Measurements from ENCODE around the gene CERT1.
"Not testable (repeated sequence)": the region's sequence is repeated elsewhere in the genome, so short reads cannot be mapped to it uniquely, and the experiment has no call there.

CERT1 gene

GRCh38 chr5:75536694-75537360, 25.4 kb upstream of the CERT1 start:
- ATAC-seq (replicated peaks; ENCODE audit: extremely low read depth, poor library complexity, severe bottlenecking) = no peak
- no peak for DNase-seq (ENCODE audit: low spot score in 2 of 2)
- H3K36me3 Mint-ChIP-seq (ENCODE audit: insufficient read depth) = peaks cover 7% of the 10 kb centered on the region
- no peak overlapping the region for H3K27ac Mint-ChIP-seq (ENCODE audit: low read depth)
- peaks cover 20% of the 10 kb centered on the region for H3K4me1 Mint-ChIP-seq
- no peaks in the 10 kb centered on the region for H3K27me3 Mint-ChIP-seq
- no peak overlapping the region for H3K4me3 Mint-ChIP-seq
- peaks cover 10% of the 10 kb centered on the region for H3K9me3 Mint-ChIP-seq

GRCh38 chr5:75536147-75536546, 24.7 kb upstream of the CERT1 start:
- peaks cover 10% of the 10 kb centered on the region for H3K9me3 Mint-ChIP-seq
- no peak for ATAC-seq (replicated peaks; ENCODE audit: extremely low read depth, poor library complexity, severe bottlenecking)
- no peaks in the 10 kb centered on the region for H3K27me3 Mint-ChIP-seq
- H3K27ac Mint-ChIP-seq (ENCODE audit: low read depth) = no peak overlapping the region
- H3K36me3 Mint-ChIP-seq (ENCODE audit: insufficient read depth) = peaks cover 7% of the 10 kb centered on the region
- no peak overlapping the region for H3K4me3 Mint-ChIP-seq
- DNase-seq (ENCODE audit: low spot score in 2 of 2) = no peak
- H3K4me1 Mint-ChIP-seq = peaks cover 20% of the 10 kb centered on the region

GRCh38 chr5:75534734-75535133, 23.3 kb upstream of the CERT1 start:
- Mint-ChIP-seq H3K36me3 (ENCODE audit: insufficient read depth) (peaks cover 5% of the 10 kb centered on the region), H3K27me3 (no peaks in the 10 kb centered on the region), H3K4me3 (no peak overlapping the region), H3K9me3 (peaks cover 10% of the 10 kb centered on the region), H3K4me1 (peaks cover 20% of the 10 kb centered on the region), H3K27ac (ENCODE audit: low read depth) (no peak overlapping the region)
- no peak for DNase-seq (ENCODE audit: low spot score in 2 of 2)
- ATAC-seq (replicated peaks; ENCODE audit: extremely low read depth, poor library complexity, severe bottlenecking) = no peak

GRCh38 chr5:75533716-75534115, 22.3 kb upstream of the CERT1 start:
- Mint-ChIP-seq H3K9me3 (peaks cover 10% of the 10 kb centered on the region), H3K4me1 (peaks cover 25% of the 10 kb centered on the region)
- not testable (repeated sequence) for H3K4me3 Mint-ChIP-seq; H3K27ac Mint-ChIP-seq (ENCODE audit: low read depth); DNase-seq (ENCODE audit: low spot score in 2 of 2); H3K27me3 Mint-ChIP-seq; H3K36me3 Mint-ChIP-seq (ENCODE audit: insufficient read depth); ATAC-seq (replicated peaks; ENCODE audit: extremely low read depth, poor library complexity, severe bottlenecking)

GRCh38 chr5:75532190-75532589, 20.8 kb upstream of the CERT1 start:
- H3K4me1 Mint-ChIP-seq = peaks cover 25% of the 10 kb centered on the region
- H3K36me3 Mint-ChIP-seq (ENCODE audit: insufficient read depth) = peaks cover 3% of the 10 kb centered on the region

GRCh38 chr5:75529185-75529584, 17.8 kb upstream of the CERT1 start:
- Mint-ChIP-seq H3K4me1 (peaks cover 11% of the 10 kb centered on the region), H3K27me3 (no peaks in the 10 kb centered on the region), H3K4me3 (no peak overlapping the region), H3K36me3 (ENCODE audit: insufficient read depth) (peaks cover 3% of the 10 kb centered on the region), H3K27ac (ENCODE audit: low read depth) (no peak overlapping the region), H3K9me3 (no peaks in the 10 kb centered on the region)
- ATAC-seq (replicated peaks; ENCODE audit: extremely low read depth, poor library complexity, severe bottlenecking) (no peak), DNase-seq (ENCODE audit: low spot score in 2 of 2) (no peak)

More at GRCh38 chr5:75532190-75532589, 20.8 kb upstream of the CERT1 start:
- H3K27ac Mint-ChIP-seq (ENCODE audit: low read depth) = no peak overlapping the region
- ATAC-seq (replicated peaks; ENCODE audit: extremely low read depth, poor library complexity, severe bottlenecking) = no peak
- H3K27me3 Mint-ChIP-seq = no peaks in the 10 kb centered on the region
- no peak overlapping the region for H3K4me3 Mint-ChIP-seq
- no peak for DNase-seq (ENCODE audit: low spot score in 2 of 2)
- peaks cover 10% of the 10 kb centered on the region for H3K9me3 Mint-ChIP-seq

- ATAC-seq (replicated peaks; ENCODE audit: extremely low read depth, poor library complexity, severe bottlenecking) (no peak), DNase-seq (ENCODE audit: low spot score in 2 of 2) (no peak)
- Mint-ChIP-seq H3K27me3 (no peaks in the 10 kb centered on the region), H3K4me3 (no peak overlapping the region), H3K36me3 (ENCODE audit: insufficient read depth) (peaks cover 1% of the 10 kb centered on the region), H3K4me1 (peaks cover 19% of the 10 kb centered on the region), H3K27ac (ENCODE audit: low read depth) (no peak overlapping the region), H3K9me3 (peaks cover 4% of the 10 kb centered on the region)
Observed at GRCh38 chr5:75526070-75526469, 14.6 kb upstream of the CERT1 start.

GRCh38 chr5:75525344-75525743, 13.9 kb upstream of the CERT1 start:
- H3K4me1 Mint-ChIP-seq = peaks cover 19% of the 10 kb centered on the region
- DNase-seq (ENCODE audit: low spot score in 2 of 2) = no peak
- no peak for ATAC-seq (replicated peaks; ENCODE audit: extremely low read depth, poor library complexity, severe bottlenecking)
- no peak overlapping the region for H3K4me3 Mint-ChIP-seq
- peaks cover 1% of the 10 kb centered on the region for H3K36me3 Mint-ChIP-seq (ENCODE audit: insufficient read depth)
- H3K27me3 Mint-ChIP-seq = no peaks in the 10 kb centered on the region
- peak overlapping the region; percentile 3 for H3K27ac Mint-ChIP-seq (ENCODE audit: low read depth)
- H3K9me3 Mint-ChIP-seq = peaks cover 7% of the 10 kb centered on the region

- Mint-ChIP-seq H3K36me3 (ENCODE audit: insufficient read depth) (peaks cover 1% of the 10 kb centered on the region), H3K27me3 (no peaks in the 10 kb centered on the region), H3K4me1 (peaks cover 24% of the 10 kb centered on the region), H3K9me3 (peaks cover 7% of the 10 kb centered on the region), H3K4me3 (no peak overlapping the region), H3K27ac (ENCODE audit: low read depth) (no peak overlapping the region)
- ATAC-seq (replicated peaks; ENCODE audit: extremely low read depth, poor library complexity, severe bottlenecking) = no peak
- no peak for DNase-seq (ENCODE audit: low spot score in 2 of 2)
Observed at GRCh38 chr5:75524591-75524990, 13.2 kb upstream of the CERT1 start.

GRCh38 chr5:75524071-75524470, 12.6 kb upstream of the CERT1 start:
- DNase-seq (ENCODE audit: low spot score in 2 of 2) = no peak
- no peak overlapping the region for H3K4me3 Mint-ChIP-seq

GRCh38 chr5:75523275-75523674, 11.8 kb upstream of the CERT1 start:
- Mint-ChIP-seq H3K36me3 (ENCODE audit: insufficient read depth) (peaks cover 1% of the 10 kb centered on the region), H3K9me3 (peaks cover 7% of the 10 kb centered on the region), H3K4me1 (peaks cover 32% of the 10 kb centered on the region), H3K4me3 (no peak overlapping the region), H3K27me3 (no peaks in the 10 kb centered on the region), H3K27ac (ENCODE audit: low read depth) (no peak overlapping the region)
- no peak for ATAC-seq (replicated peaks; ENCODE audit: extremely low read depth, poor library complexity, severe bottlenecking)
- DNase-seq (ENCODE audit: low spot score in 2 of 2) = no peak

More at GRCh38 chr5:75524071-75524470, 12.6 kb upstream of the CERT1 start:
- Mint-ChIP-seq H3K9me3 (peaks cover 7% of the 10 kb centered on the region), H3K27ac (ENCODE audit: low read depth) (no peak overlapping the region), H3K36me3 (ENCODE audit: insufficient read depth) (peaks cover 1% of the 10 kb centered on the region), H3K4me1 (peaks cover 28% of the 10 kb centered on the region), H3K27me3 (no peaks in the 10 kb centered on the region)
- no peak for ATAC-seq (replicated peaks; ENCODE audit: extremely low read depth, poor library complexity, severe bottlenecking)

GRCh38 chr5:75522542-75522941, 11.1 kb upstream of the CERT1 start:
- Mint-ChIP-seq H3K9me3 (peaks cover 7% of the 10 kb centered on the region), H3K4me1 (peaks cover 39% of the 10 kb centered on the region), H3K27ac (ENCODE audit: low read depth) (no peak overlapping the region), H3K4me3 (no peak overlapping the region), H3K36me3 (ENCODE audit: insufficient read depth) (peaks cover 1% of the 10 kb centered on the region), H3K27me3 (no peaks in the 10 kb centered on the region)
- ATAC-seq (replicated peaks; ENCODE audit: extremely low read depth, poor library complexity, severe bottlenecking) = no peak
- DNase-seq (ENCODE audit: low spot score in 2 of 2) = no peak

GRCh38 chr5:75522025-75522424, 10.6 kb upstream of the CERT1 start:
- Mint-ChIP-seq H3K36me3 (ENCODE audit: insufficient read depth) (peaks cover 1% of the 10 kb centered on the region), H3K9me3 (peaks cover 7% of the 10 kb centered on the region), H3K4me3 (no peak overlapping the region), H3K4me1 (peaks cover 44% of the 10 kb centered on the region), H3K27me3 (no peaks in the 10 kb centered on the region), H3K27ac (ENCODE audit: low read depth) (no peak overlapping the region)
- ATAC-seq (replicated peaks; ENCODE audit: extremely low read depth, poor library complexity, severe bottlenecking) (no peak), DNase-seq (ENCODE audit: low spot score in 2 of 2) (no peak)
